Tongue (tissue), 2 donors: ENCODE data around the gene SORBS1. TPM values are rescaled to one million over a fixed set of nuclear protein-coding genes. Genes with fewer than 3 reads are reported as not detected.

Experiments
- DNase-seq: peaks from one replicate; pipeline ENCODE4 v3.0.0-alpha.2; 2015
- total RNA-seq: library from RNA; depleted of rRNA; stranded (reverse); fragments of >200 nt; gene quantifications from one replicate; pipeline ENCODE4 v1.2.3, GENCODE V29; 2014

The SORBS1 gene
- total RNA-seq, 1 donor from 2014 or later = 74.8 TPM

DNA sequence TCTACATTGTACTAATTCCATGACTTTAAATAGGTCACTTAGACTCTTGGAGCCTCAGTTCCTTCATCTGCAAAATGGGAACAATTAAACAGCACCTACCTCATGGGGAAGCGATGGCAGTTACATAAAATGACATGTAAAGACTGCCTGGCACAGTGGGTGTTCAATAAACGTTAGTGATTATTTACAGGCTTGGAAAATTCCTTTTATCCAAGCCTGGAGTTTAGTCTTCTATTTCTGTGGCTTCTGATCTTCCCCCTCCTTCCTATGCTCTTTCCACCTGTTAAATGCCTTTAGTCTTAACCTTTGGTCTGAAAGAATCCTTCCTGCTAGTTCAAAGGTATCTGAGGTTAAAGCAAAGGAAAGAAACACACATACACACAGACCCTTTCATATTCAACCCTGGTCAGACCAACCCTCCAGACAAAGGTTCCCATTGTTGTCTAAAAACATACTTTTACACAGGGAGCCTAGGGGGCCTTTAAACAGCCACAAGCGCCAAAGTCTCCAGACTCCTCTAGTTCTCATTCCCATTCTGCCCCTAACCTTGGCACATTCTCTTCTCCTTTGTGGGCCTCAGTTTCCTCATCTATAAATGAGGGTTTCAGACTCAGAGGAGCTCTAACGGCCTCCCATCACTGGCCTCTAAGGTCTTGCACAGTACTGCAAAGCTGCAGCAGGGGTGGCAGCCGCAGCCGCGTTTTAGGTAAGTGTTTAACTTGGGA is 21.4 kb downstream of the SORBS1 start:
- no peak for DNase-seq

DNA sequence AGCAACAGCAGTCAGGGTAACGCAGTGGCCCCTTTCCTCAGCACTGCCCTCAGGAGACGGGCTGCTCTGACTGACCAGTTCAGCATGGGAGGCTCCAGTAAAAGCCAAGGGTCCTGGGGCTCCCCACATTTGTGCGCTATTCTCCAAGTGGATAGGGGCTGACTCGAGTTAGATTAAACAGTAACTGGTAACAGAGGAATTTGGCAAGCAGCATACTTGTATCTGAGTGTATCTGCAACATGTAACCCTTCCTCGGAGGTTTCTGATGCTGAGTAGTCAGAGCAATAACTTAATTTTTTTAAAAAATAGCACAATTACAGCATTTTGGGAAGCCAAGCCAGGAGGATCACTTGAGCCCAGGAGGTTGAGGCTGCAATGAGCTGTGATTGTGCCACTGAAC is 22.8 kb downstream of the SORBS1 start:
- DNase-seq = no peak

- no peak for DNase-seq
Measured at GRCh38 chr10:95537542-95537927, 23.6 kb downstream of the SORBS1 start.

DNA sequence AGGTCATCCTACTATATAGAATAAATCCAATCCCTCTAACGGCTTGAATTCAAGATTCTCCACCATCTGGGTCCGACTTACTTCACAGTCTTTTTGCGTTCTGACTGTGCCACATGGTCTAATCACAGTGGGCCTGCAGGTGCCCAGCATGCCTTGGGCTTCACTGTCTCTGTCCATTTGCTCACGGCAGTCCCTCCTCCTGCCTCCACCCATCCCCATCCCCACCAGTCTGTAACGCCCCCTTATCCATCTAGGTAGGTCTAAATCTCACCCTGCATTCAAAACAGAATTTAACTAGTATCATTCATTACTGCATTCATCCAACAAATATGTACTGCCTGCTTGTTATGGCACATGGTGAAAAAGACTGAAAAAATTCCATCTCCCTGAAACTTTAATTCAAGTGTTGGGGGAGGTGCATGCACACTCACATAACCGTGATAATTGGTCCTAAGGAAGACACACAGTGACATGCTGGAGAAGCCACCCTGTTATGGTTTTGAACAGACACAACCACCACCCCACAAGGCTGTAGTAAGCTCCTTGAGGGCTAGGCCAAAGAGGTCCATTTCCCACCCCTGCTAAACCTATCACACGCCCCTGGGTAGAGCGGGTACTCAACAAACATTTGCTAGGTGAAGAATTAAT is 24.2 kb downstream of the SORBS1 start:
- no peak for DNase-seq

DNA sequence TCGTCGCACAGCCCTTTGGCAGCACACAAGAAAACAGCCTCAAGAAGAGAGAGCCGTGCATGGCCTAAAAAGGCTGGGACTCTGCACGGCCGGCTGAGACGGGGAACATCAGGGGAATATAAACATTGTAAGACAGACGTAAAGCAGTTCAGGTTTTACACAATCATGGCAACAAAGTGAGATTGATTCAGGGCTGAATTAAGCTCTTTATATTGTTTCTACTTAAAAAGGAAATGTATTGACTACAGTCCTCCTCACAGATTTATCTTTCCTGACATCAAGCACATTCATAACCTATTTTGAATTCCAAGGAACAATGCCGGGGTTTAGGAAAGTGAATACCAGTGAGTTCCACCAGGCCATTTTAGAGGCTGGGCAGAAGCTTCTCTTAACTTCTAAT is 25.2 kb downstream of the SORBS1 start:
- DNase-seq = peak; percentile 56

GRCh38 chr10:95535526-95535925 is 25.6 kb downstream of the SORBS1 start:
- DNase-seq = no peak

DNA sequence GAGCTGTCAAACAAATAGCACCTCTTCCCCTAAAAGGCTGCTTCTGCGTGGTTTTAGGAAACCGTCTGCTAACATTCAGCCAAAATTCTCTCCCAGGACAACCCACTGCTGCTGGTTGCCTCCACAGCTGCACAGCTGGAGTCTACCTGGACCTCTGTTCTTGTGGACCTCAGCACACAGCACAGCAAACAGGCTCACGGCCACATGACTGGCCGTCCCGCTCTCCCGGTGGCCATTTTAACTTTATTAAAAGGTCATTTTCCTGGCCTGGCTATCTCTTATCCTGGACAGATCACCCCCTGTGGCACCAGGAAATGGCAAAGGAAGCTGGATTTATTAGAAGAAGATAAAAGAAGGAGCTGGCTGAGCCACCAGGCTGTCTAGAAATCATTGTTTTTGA is 27.6 kb downstream of the SORBS1 start:
- no peak for DNase-seq

DNA sequence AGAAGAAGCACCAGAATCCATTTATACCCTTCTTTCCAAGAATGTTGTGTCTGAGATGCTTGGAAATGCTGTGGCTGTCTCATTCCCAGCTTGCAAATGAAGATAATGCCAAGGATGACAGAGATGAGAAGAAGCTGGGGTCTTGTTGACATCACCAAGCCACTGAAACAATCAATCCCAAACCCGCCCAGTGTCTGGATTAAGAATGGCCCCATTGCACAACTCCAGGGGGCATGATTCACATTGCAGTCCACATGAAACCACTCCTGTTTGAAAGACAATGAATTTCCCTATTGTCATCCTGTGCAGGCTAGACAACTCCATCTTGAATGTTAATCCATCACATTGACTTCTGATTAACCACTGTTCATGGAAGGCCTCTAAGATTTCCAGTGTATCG is 28.6 kb downstream of the SORBS1 start:
- DNase-seq = no peak

DNA sequence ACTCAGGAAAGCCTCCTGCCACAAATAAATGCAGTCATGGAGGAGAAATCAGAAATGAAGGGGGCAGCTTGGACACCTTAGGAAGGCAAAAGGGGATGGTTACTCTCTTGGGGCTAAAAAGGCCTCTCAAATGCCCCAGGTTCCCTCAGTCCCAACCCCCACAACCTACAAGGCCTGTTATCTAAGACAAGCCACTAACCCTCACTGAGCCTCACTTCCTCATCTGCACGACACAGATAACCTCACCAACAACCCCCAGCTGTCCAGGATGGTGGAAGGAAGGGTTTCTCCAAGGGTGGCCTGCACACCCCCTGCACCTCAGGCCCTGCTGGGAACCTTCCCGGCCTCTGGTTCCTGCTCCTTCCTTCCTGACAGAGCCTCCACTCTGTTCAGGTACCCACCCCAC is 29.2 kb downstream of the SORBS1 start:
- no peak for DNase-seq

GRCh38 chr10:95531058-95531809 is 29.9 kb downstream of the SORBS1 start:
- no peak for DNase-seq

DNA sequence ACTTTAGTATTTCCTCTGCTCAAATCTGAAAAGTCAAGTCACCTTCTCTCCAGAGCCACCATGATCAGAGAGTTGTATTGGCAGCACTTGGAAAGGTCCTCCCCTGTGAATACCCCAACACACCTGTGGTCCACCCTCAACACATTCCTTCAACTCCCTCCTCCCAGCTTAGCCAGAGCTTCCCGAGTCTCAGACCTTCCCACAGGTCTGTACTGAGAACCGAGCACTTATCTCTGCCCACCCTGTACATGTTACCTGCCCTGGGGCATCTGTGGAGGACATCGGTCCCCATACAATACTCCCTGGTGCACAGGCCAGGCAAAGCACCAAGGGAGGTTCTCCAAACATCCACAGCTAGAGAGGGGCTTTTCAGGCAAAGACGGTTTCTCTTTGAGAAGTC is 30.6 kb downstream of the SORBS1 start:
- no peak for DNase-seq

GRCh38 chr10:95530029-95530428 is 31.1 kb downstream of the SORBS1 start:
- DNase-seq = no peak

DNA sequence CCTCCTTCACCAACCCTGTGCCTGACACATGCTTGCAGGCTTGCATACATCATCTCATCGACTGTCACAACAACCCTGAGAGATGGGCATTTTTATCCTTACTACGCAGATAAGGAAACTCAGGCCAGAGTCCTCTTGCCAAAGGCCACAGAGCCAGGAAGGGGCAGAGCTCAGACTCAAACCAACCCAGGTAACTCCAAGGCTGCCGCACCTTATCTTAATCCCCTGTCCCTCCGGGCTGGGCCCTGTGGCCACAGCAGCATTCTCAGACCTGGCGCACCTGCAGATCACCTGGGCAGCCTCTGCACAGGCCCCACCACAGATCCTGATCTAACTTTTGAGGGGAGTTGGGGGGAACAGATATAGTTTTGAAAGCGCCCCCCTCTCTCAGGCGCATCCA is 35.1 kb downstream of the SORBS1 start:
- no peak for DNase-seq

- DNase-seq = no peak
Measured at GRCh38 chr10:95525033-95525418, 36.1 kb downstream of the SORBS1 start.

DNA sequence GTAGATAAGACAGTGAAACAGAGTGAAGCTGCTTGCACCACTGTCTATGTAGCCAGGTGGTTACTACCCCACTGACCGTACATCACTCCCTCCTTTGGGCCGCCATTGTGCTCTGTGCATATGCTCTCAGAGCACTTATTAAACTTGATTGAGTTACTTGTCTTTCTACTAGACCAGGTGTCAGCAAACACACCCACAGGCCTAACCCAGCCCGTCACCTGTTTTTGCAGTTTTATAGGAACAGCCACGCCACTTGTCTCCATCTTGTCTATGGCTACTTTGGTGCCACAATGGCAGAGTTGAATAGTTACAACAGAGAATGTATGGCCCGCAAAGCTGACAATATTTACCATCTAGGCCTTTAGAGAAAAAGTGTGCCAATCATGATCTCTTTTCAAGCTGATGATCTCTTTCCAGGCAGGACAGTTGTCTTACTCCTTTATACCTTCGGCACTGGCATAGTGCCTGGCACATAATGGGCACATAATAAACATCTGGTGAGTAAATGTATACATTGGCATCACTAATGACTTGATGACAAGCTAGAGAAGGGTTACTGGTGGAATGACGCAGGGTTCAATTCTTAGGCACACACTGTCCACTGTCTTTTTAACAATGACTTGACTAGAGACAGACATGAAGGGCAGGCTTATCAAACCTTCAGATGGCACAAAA is 36.7 kb downstream of the SORBS1 start:
- no peak for DNase-seq

GRCh38 chr10:95522117-95522516 is 39.1 kb downstream of the SORBS1 start:
- DNase-seq = no peak

DNA sequence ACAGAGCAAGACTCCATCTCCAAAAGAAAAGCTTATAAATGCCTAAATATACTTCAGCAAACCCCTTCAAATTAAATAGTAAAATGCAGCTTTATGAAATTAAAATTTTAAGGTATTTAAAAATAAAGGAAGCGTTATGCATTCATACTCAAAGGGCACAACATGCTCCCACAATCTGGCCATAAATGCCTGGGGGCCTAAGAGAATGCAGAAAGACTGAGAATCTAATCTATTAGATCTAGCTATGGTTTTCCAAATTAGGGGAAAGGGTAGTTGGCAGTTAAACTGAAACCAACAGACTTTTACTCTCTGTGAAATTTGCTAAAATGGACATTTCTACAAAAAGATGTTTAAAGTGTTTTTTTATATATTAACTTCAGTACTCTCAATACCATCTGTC is 40.6 kb downstream of the SORBS1 start:
- DNase-seq = no peak

DNA sequence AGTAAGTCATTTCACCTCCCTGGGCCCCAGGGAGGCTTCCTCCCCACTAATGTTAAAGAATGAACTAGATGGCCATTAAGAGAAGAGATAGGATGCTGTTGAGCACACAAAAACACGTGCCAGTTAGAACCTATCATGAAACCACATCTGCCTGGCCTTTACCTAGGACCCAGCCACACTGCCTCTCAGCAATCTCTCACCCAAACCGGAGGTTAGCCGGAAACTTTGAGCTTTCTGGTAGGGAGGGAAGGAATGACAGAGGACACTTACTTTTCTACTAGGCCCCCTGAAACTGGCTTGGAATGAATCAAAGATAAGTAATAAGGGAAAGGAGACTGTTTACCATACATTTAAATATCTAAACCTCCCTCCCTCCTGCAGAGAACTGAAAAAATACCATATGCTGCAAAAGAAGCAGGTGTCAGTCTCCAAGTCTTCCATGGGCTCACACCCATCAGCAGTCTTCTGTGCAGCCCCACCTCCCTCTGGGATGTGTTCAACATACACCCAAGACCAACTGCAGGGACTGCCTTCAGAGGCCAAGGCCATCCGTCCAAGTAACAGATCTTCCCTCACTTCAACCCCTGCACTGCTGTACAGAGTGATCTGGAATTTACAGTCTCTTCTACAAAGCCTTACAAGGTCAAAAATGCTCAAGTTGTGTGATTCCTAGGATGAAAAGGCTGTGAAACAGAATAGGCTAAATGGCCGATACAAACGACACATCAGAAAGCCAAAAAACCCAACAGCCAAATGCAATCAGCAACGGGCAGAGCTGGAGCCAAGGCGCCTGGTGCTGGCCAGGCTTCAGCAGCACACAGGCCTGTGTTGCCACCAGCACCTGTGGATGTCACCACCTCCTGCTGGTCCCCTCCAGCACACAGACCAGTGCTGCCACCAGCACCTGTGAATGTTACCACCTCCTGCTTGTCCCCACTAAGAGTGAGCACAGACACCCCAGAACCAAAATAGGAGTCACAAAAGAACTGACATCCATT is 42.4 kb downstream of the SORBS1 start:
- DNase-seq = peak; percentile 27

- DNase-seq = no peak
Measured at GRCh38 chr10:95517536-95518454, 43.4 kb downstream of the SORBS1 start.

DNA sequence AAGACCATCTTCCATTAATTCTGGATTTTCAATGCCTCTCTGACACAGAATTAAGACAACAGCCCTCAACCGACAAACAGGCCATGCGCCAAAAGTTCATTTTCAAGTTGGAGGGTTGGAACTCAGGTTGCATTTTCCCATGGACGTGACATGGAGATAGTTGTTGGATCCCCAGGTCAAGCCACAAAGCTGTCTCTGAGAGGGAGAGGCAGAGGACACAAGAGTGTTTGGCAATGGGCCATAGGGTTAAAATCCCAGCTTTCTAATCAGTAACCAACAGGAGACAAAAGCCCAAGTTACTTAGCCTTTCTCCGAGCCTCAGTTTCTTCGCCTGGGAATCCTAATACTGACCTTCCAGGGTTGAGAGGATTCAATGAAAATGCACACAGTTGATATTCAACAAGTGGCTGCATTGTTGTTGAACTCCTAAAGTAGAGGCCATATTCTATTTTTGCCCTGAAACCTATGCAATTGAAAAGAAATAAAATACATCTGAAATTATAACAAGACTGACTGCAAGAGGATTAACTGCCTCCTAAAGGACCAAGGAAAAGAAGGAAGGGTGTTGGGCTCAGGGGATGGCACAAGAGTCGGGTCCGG is 44.3 kb downstream of the SORBS1 start:
- DNase-seq = no peak
